ES-I3 (cell line): ENCODE results near the gene PEPD.
A peak's percentile ranks its signal among the peaks of the same experiment; 100 is the strongest.

Experiments
- H3K36me3 ChIP-seq: 2 replicates; pipeline ENCODE4 v1.6.1; 2013; ENCODE audit warnings: mild to moderate bottlenecking, low read length, control low read depth, moderate library complexity; ENCODE audit not compliant: insufficient read depth
- H3K4me1 ChIP-seq: 2 replicates; pipeline ENCODE4 v1.6.1; 2013; ENCODE audit warnings: mild to moderate bottlenecking, control low read depth, low read length; ENCODE audit not compliant: insufficient read depth
- H3K9ac ChIP-seq: 2 replicates; pipeline ENCODE4 v1.6.1; 2013; ENCODE audit warnings: low read depth, mild to moderate bottlenecking, low read length, moderate library complexity
- H3K9me3 ChIP-seq: 2 replicates; pipeline ENCODE4 v1.6.1; 2013; ENCODE audit warnings: mild to moderate bottlenecking, low read length, moderate library complexity; ENCODE audit not compliant: control insufficient read depth, insufficient read depth

PEPD gene

DNA sequence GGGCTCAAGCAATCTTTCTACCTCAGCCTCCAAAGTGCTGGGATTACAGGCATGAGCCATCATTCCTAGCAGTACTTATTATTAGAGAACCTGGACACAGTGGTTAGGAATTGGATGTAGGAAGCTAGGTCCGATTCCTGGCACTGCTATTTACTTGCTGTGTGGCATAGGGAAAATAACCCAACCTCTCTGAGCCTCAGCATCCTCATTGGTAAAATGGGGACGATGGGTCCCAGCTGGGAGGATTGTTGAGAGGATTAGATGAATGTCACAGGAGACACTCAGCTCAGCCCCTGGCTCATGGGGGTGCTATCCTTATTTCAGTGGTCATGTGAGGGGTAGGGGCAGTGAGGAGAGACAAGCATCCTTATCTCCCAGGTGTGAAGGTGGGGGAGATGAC, 6.8 kb upstream of the PEPD start:
- Histone ChIP-seq H3K9me3 (no peaks in the 10 kb centered on the region), H3K9ac (no peak overlapping the region), H3K36me3 (no peaks in the 10 kb centered on the region), H3K4me1 (peaks cover 9% of the 10 kb centered on the region)

DNA sequence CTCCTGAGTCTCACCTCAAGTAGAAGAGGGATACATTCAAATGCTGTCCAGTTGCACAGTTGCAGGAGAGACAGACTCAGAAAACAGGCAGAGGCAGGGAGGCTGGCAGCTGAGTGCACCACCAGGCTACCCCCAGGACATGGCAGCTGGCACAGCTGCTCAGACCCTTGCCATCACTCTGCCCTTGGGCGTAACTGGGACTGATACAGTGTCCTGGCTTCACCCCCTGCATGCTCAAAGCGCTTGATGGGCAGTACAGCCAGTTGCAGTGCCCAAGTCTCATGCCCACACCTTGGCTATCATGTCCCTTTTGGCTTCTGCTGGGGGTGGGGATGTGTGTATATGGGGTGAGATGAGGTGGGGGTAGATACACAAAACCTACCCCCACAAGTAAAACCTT, 5.5 kb upstream of the PEPD start:
- H3K9ac ChIP-seq: no peak overlapping the region
- H3K4me1 ChIP-seq: peaks cover 5% of the 10 kb centered on the region
- no peaks in the 10 kb centered on the region for H3K9me3 ChIP-seq

GRCh38 chr19:33524024-33524664, 2.6 kb upstream of the PEPD start:
- peaks cover 5% of the 10 kb centered on the region for H3K4me1 ChIP-seq
- H3K9me3 ChIP-seq: no peaks in the 10 kb centered on the region
- H3K36me3 ChIP-seq: no peaks in the 10 kb centered on the region
- no peak overlapping the region for H3K9ac ChIP-seq

More for the DNA sequence above, 5.5 kb upstream of the PEPD start:
- no peaks in the 10 kb centered on the region for H3K36me3 ChIP-seq

- no peak overlapping the region for H3K9ac ChIP-seq
- H3K4me1 ChIP-seq: peaks cover 5% of the 10 kb centered on the region
- no peaks in the 10 kb centered on the region for H3K9me3 ChIP-seq
- H3K36me3 ChIP-seq: no peaks in the 10 kb centered on the region
Observed at GRCh38 chr19:33523167-33523566, 1.6 kb upstream of the PEPD start.

DNA sequence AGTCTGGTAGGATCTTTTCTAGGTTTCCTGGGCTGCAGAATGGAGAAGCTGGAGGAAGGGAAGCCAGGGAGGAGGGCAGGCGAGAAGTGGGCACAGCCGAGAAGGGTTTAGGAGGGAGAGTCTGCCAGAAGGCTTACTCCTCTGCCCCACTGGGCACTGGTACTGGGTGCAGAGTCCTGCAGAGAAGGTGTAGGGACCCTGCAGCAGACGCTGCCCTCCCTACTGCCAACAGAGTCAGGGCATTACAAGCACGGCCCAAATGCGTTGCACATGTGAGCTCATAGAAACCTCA, 726 bp upstream of the PEPD start:
- Histone ChIP-seq H3K9me3 (no peaks in the 10 kb centered on the region), H3K9ac (peak overlapping the region; percentile 74; the same call in 1 of the 2 replicates), H3K36me3 (no peaks in the 10 kb centered on the region), H3K4me1 (peaks cover 5% of the 10 kb centered on the region)

DNA sequence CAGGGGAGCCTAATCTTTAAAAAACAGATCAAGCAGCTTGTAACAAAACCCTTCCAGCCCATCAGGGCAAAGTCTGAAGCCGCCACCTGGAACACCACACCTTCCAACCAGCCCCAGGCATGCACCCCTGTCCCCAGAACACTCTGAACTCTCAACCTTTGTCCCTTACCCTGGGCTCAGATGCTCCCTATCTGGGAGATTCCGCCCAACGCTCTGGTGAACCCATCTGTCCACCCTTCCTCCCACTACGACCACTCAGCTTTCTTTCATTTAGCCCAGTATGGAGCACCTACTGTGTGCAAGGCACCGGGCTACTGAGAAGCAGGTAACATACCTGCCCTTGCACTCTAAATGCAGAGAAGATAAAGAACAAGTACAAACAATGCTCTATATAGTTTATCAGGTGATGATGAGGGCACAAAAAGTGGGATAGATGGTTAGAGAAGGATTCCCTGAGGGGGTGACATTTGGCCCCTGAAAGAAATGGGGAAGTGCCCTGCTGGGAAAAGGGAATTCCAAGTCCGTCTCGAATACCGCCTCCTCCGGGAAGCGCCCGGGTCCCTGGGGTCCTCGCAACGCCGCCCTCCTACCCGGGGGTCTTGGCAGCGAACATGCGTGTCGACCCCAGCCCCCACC, 629 bp downstream of the PEPD start:
- Histone ChIP-seq H3K4me1 (peaks cover 5% of the 10 kb centered on the region), H3K9ac (peak overlapping the region; percentile 79; the same call in 1 of the 2 replicates), H3K9me3 (no peaks in the 10 kb centered on the region), H3K36me3 (no peaks in the 10 kb centered on the region)

DNA sequence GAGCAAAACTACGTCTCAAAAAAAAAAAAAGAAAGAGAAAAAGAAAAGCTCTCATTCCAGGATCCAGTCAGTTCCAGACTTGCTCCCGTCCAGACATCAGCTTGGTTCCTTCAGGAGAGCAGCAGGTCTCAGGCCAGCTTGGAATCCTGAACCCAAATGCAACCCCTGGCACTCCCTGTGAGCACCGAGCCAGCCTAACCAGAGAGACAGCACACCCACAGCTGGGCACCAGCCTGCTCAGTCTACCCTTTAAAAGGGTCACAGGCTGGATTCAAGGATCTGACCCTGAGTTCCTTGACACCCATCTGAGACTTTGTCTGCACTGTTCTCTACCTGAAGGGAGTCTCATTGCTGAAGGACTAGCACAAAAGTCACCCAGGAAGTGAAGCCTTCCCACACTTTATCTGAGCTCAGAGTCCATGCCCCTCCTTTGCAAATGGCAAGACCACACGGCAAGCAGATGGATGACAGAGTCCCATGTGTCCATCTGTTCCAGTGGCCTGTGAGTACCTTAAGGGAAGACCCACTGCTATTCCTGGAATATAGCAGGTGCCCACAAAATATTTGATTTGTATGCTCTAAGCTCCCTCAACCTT, 1.4 kb downstream of the PEPD start:
- Histone ChIP-seq H3K9ac (no peak overlapping the region), H3K36me3 (no peaks in the 10 kb centered on the region), H3K4me1 (peaks cover 5% of the 10 kb centered on the region)

GRCh38 chr19:33519416-33519815, 2.2 kb downstream of the PEPD start:
- Histone ChIP-seq H3K9ac (no peak overlapping the region), H3K4me1 (peaks cover 5% of the 10 kb centered on the region), H3K36me3 (no peaks in the 10 kb centered on the region), H3K9me3 (no peaks in the 10 kb centered on the region)

More for the DNA sequence above, 1.4 kb downstream of the PEPD start:
- H3K9me3 ChIP-seq: no peaks in the 10 kb centered on the region

DNA sequence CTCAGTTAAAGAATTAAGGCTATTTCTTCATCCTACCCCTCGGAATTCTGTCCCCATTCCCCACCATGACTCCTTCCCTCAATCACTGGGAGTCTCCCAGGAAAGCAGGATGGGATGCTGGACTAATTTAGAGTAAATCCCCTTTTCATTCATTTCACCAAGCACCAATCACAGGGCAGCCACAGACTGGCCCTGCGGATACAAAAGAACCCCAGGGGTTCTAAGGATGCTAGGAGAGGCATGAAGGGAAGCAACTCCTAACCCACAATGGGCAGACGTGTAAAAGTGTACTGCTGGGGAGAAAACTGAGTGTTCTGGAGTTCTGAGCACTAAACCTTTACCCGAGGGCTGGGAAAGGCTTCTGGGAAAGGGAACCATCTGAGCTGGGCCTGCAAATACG, 3.0 kb downstream of the PEPD start:
- Histone ChIP-seq H3K36me3 (no peaks in the 10 kb centered on the region), H3K9me3 (no peaks in the 10 kb centered on the region), H3K4me1 (peaks cover 4% of the 10 kb centered on the region), H3K9ac (no peak overlapping the region)

GRCh38 chr19:33517922-33518321, 3.7 kb downstream of the PEPD start:
- Histone ChIP-seq H3K9ac (no peak overlapping the region), H3K36me3 (no peaks in the 10 kb centered on the region), H3K4me1 (no peaks in the 10 kb centered on the region; the same call in 1 of the 2 replicates), H3K9me3 (no peaks in the 10 kb centered on the region)

- Histone ChIP-seq H3K4me1 (peaks cover 7% of the 10 kb centered on the region; the same call in 1 of the 2 replicates), H3K9ac (no peak overlapping the region), H3K36me3 (no peaks in the 10 kb centered on the region)
Observed at GRCh38 chr19:33515921-33516320, 5.7 kb downstream of the PEPD start.

GRCh38 chr19:33514885-33515551, 6.6 kb downstream of the PEPD start:
- peaks cover 15% of the 10 kb centered on the region; the same call in 1 of the 2 replicates for H3K4me1 ChIP-seq

More at GRCh38 chr19:33515921-33516320, 5.7 kb downstream of the PEPD start:
- no peaks in the 10 kb centered on the region for H3K9me3 ChIP-seq

DNA sequence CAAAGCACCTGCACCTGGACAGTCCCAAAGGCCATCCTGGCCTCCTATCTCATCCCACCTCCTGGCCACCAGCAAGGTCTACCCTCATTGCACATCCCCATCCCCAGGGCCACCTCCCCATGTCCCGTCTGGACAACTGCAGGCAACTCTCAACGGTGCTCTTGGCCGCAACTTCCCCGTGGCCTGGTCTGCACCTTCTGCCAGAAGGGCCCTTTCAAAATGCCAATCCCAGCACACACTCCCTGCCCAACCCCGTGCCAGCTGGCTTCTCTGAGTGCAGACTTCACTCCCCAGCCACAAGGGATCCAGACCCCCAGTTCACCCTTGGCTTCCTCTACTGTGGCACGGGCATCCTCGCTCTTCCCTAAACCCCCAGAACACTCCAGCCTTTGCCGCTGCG, 8.2 kb downstream of the PEPD start:
- H3K4me1 ChIP-seq: peaks cover 16% of the 10 kb centered on the region; the same call in 1 of the 2 replicates
- no peak overlapping the region for H3K9ac ChIP-seq
- H3K36me3 ChIP-seq: no peaks in the 10 kb centered on the region
- H3K9me3 ChIP-seq: no peaks in the 10 kb centered on the region

More at GRCh38 chr19:33514885-33515551, 6.6 kb downstream of the PEPD start:
- Histone ChIP-seq H3K9ac (no peak overlapping the region), H3K9me3 (no peaks in the 10 kb centered on the region), H3K36me3 (no peaks in the 10 kb centered on the region)

DNA sequence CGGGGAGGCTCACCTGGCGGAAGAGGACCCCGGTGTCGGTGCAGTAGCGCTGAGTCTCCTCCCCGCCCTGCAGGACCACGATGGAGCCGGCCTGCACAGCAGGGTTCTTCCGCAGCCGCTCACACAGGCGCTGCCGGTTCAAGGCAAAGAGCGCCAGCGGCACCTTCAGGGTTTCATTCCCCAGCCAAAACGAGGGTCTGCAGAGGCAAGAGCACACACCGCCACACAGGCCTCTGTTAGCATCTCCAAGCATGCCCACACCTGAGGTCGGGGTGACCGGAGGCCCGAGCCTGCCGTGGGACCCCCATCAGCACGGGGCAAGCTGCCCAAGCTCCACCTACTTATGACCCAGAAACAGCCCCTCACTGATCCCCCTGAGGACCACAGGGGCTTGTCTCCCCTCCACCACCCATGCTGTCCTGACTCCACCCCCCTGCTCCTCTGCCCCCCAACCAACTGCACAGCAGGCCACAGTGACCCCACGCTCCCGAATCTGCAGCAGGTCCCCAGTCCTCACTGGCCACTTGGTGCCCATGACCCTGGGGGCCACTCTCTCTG, 8.9 kb downstream of the PEPD start:
- H3K9me3 ChIP-seq: no peaks in the 10 kb centered on the region
- H3K4me1 ChIP-seq: peaks cover 16% of the 10 kb centered on the region; the same call in 1 of the 2 replicates
- no peak overlapping the region for H3K9ac ChIP-seq

More for the DNA sequence above, 8.9 kb downstream of the PEPD start:
- no peaks in the 10 kb centered on the region for H3K36me3 ChIP-seq
